Ishikawa (cell line): ENCODE data around the gene KCNA2.

Source experiments
- CEBPB ChIP-seq: IDR thresholded peaks from 2 replicates; pipeline ENCODE4 v1.6.1; 2012
- CREB1 ChIP-seq: IDR thresholded peaks from 2 replicates; pipeline ENCODE4 v1.6.1; 2012; ENCODE audit warnings: low read depth
- EGR1 ChIP-seq: IDR thresholded peaks from 2 replicates; pipeline ENCODE4 v1.6.1; 2012
- EP300 ChIP-seq: IDR thresholded peaks from 2 replicates; pipeline ENCODE4 v1.6.1; 2012; ENCODE audit warnings: borderline replicate concordance
- FOXM1 ChIP-seq: IDR thresholded peaks from 2 replicates; pipeline ENCODE4 v1.6.1; 2012; ENCODE audit warnings: low read depth, borderline replicate concordance
- NFIC ChIP-seq: IDR thresholded peaks from 2 replicates; pipeline ENCODE4 v1.6.1; 2012
- RAD21 ChIP-seq: IDR thresholded peaks from 2 replicates; pipeline ENCODE4 v1.6.1; 2012; ENCODE audit warnings: low read depth
- TAF1 ChIP-seq: IDR thresholded peaks from 2 replicates; pipeline ENCODE4 v1.6.1; 2012; ENCODE audit warnings: low read depth, mild to moderate bottlenecking
- TCF12 ChIP-seq: IDR thresholded peaks from 2 replicates; pipeline ENCODE4 v1.6.1; 2012; ENCODE audit warnings: low read depth
- TEAD4 ChIP-seq: IDR thresholded peaks from 2 replicates; pipeline ENCODE4 v1.6.1; 2012
- YY1 ChIP-seq: IDR thresholded peaks from 2 replicates; pipeline ENCODE4 v1.6.1; 2012; ENCODE audit warnings: low read depth
- ZBTB7A ChIP-seq: IDR thresholded peaks from 2 replicates; pipeline ENCODE4 v1.6.1; 2012; ENCODE audit warnings: low read depth
- TF ChIP-seq, protein P1 (sequence below): IDR thresholded peaks from 2 replicates; pipeline ENCODE4 v1.6.1; 2012
- TF ChIP-seq, protein P2 (sequence below): IDR thresholded peaks from 2 replicates; pipeline ENCODE4 v1.6.1; 2012
- TF ChIP-seq, protein P3 (sequence below): IDR thresholded peaks from 2 replicates; pipeline ENCODE4 v1.6.1; 2012; ENCODE audit warnings: low read depth, mild to moderate bottlenecking

The KCNA2 gene

DNA sequence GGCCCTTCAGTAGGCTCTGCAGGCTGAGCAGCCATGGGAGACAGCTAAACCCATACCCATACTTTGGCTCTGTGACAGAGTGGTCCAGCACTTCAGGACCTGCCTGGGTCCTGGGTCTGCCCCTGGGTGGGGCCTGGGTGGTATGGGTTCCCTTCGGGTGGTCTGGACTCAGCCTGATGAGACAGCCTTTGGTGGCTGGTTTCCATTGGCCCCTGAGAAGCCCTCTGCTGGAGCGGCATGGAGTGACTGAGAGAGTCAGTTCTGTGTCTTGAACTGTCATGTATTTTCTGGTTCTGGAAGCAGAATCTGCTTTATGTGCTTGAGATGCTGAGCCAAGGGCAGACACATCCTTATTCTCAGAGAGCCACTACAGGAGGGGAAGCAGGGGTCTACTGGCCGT lies 31.3 kb upstream of the KCNA2 start:
- no peak for TF ChIP-seq TEAD4
- TF ChIP-seq EP300, result no peak
- TF ChIP-seq, protein P1, sequence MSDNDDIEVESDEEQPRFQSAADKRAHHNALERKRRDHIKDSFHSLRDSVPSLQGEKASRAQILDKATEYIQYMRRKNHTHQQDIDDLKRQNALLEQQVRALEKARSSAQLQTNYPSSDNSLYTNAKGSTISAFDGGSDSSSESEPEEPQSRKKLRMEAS, result no peak
- TF ChIP-seq CREB1, result no peak

DNA sequence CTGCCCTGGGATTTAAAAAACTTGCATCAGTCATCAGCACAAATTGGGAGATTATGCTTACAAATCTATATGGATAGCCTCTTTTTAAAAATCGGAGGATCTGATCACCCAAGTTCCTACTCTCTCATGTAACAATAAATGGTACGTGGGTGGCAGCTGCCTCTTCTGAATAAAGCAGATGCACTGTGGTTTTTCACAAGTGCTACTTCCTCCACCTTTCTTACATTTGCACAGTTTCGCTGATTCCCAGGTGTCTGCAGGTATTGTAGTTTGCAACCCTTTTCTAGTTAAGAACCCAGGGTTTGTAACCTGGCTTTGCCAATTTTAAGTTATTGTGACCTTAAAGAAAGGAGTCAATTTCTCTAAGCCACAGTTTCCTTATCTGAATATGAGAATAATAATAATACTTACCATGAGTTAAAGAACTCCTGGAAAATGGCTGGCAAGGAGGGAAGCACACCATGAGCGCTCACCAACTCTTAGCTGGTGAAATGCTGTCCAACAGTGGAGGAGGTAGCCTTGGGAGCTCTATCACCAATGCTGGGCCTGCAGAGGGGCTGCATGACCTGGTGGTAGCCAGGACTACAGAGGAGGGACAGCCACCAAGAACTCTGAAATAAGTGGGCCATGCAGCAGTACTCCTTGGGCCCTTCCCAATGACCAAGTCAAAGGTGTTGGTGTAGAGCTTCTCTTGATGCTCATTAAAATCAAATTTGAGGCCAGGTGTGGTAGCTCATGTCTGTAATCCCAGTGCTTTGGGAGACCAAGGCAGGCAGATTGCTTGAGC lies 30.2 kb upstream of the KCNA2 start:
- TF ChIP-seq YY1, result no peak
- no peak for TF ChIP-seq NFIC
- TF ChIP-seq EP300, result no peak

DNA sequence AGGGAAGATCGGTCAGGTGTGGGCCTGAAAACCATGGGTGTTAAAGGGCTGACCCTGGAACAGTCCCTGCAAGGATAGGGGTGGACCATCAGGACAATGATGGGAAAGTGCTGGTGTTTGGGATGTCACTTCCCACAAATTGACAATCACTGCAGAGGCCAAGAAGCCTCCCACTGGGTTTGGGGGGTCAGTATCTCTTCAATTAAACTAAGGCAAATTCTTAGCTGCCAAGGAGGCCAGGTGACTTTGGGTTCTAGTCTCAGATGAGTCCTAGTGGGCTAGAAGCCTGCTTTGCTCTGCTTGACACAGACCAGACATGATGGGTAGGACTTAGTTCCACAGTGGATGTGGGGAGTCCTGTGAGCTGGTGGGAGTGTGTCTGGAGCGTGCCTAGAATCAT lies 29.3 kb upstream of the KCNA2 start:
- no peak for TF ChIP-seq ZBTB7A
- no peak for TF ChIP-seq NFIC
- no peak for TF ChIP-seq CREB1
- TF ChIP-seq TAF1, result no peak
- TF ChIP-seq CEBPB, result no peak
- TF ChIP-seq YY1, result no peak
- no peak for TF ChIP-seq EGR1
- TF ChIP-seq RAD21, result no peak
- no peak for TF ChIP-seq TEAD4
- TF ChIP-seq TCF12, result no peak
- TF ChIP-seq, protein P2, sequence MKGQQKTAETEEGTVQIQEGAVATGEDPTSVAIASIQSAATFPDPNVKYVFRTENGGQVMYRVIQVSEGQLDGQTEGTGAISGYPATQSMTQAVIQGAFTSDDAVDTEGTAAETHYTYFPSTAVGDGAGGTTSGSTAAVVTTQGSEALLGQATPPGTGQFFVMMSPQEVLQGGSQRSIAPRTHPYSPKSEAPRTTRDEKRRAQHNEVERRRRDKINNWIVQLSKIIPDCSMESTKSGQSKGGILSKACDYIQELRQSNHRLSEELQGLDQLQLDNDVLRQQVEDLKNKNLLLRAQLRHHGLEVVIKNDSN, result no peak
- TF ChIP-seq, protein P3, sequence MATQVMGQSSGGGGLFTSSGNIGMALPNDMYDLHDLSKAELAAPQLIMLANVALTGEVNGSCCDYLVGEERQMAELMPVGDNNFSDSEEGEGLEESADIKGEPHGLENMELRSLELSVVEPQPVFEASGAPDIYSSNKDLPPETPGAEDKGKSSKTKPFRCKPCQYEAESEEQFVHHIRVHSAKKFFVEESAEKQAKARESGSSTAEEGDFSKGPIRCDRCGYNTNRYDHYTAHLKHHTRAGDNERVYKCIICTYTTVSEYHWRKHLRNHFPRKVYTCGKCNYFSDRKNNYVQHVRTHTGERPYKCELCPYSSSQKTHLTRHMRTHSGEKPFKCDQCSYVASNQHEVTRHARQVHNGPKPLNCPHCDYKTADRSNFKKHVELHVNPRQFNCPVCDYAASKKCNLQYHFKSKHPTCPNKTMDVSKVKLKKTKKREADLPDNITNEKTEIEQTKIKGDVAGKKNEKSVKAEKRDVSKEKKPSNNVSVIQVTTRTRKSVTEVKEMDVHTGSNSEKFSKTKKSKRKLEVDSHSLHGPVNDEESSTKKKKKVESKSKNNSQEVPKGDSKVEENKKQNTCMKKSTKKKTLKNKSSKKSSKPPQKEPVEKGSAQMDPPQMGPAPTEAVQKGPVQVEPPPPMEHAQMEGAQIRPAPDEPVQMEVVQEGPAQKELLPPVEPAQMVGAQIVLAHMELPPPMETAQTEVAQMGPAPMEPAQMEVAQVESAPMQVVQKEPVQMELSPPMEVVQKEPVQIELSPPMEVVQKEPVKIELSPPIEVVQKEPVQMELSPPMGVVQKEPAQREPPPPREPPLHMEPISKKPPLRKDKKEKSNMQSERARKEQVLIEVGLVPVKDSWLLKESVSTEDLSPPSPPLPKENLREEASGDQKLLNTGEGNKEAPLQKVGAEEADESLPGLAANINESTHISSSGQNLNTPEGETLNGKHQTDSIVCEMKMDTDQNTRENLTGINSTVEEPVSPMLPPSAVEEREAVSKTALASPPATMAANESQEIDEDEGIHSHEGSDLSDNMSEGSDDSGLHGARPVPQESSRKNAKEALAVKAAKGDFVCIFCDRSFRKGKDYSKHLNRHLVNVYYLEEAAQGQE, result no peak
- no peak for TF ChIP-seq FOXM1
- TF ChIP-seq, protein P1, result no peak
- no peak for TF ChIP-seq EP300

DNA sequence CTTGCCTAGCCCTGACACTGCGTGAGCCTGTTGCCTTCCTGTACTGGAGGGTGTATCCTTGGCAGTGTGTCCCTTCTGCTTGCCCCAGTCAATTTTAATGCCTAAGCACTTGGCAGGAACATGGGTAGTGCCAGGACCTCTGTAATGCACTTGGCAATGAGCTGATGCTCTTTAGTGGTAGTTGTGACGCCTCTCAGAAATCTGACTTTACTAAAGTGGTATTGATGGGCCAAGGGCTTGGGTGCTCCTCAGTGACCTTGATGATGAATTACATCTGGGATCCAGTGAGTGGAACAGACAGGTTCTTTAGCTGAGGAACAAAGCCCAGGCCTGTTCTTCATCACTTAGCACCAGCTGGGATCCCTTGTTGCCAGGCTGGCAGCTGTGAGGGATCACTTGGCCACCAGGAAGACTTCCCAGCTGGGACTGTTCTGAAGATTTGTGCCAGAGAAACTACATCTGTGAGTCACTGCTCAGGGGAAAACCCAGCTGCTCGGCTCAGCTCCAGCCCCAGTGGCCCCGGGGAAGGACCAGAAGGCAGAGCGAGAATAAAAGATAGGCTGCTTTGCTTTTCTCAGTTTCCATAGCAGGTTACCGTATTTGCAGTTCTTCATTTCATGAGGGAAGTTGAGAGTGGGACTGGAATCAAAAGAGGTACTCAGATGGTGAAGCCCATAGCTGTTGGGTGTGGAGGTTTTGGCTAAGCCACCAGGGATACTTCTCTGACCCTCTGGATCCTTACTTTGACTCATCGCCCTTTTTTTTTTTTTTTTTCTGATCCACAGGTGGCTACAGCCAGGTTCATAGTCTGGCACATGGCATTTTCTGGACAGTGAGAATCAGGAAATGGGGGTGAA lies 28.5 kb upstream of the KCNA2 start:
- TF ChIP-seq FOXM1 (no peak), ZBTB7A (no peak), NFIC (no peak), CEBPB (no peak), EP300 (no peak), YY1 (no peak), RAD21 (no peak)
- TF ChIP-seq, protein P1, result no peak

DNA sequence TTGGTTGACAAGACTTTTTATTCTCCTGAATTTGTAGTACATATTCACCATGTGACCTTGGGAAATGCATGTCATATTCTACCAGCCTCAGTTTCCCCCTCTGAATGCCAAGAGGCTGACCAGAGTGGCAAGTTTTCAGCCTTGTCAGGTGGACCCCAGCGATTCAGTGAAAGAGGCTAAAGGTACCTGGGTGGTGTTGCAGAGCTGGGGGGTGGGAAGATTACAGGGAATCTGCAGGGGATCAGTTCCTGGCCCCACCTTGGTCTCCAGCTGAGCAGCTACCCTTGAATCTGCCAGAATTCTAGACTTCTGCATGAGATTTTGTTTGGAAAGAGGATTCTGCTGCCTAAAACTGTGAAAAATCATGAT lies 27.9 kb upstream of the KCNA2 start:
- TF ChIP-seq TAF1, result no peak
- TF ChIP-seq EGR1, result no peak
- TF ChIP-seq, protein P2, result no peak
- no peak for TF ChIP-seq ZBTB7A
- no peak for TF ChIP-seq EP300
- TF ChIP-seq, protein P3, result no peak
- TF ChIP-seq TCF12, result no peak
- TF ChIP-seq, protein P1, result no peak
- no peak for TF ChIP-seq CEBPB
- no peak for TF ChIP-seq FOXM1
- TF ChIP-seq RAD21, result no peak
- no peak for TF ChIP-seq CREB1
- no peak for TF ChIP-seq YY1
- no peak for TF ChIP-seq NFIC
- no peak for TF ChIP-seq TEAD4
